Neural cell (in vitro differentiated cells): ENCODE data around the gene STXBP5. TPM values are rescaled to one million over a fixed set of nuclear protein-coding genes. Genes with fewer than 3 reads are reported as not detected.

Experiments
- H2AFZ ChIP-seq: fragments of 200-600, 300-800 bp; sonication (generic), shearing (Covaris generic); 2 replicates; pipeline ENCODE4 v1.6.0; 2014; ENCODE audit warnings: low read depth, mild to moderate bottlenecking, antibody characterized with exemption, low read length, moderate library complexity
- H3F3A ChIP-seq: fragments of 200-600 bp; shearing (Covaris generic); 2 replicates; pipeline ENCODE4 v1.6.1; 2016; ENCODE audit warnings: mild to moderate bottlenecking, moderate library complexity, mixed read lengths, antibody characterized with exemption, low read length; ENCODE audit not compliant: insufficient read depth, poor library complexity, severe bottlenecking
- H3K27ac ChIP-seq: fragments of 200-600, 300-800 bp; sonication (generic), shearing (Covaris generic); 2 replicates; pipeline ENCODE4 v1.5.1; 2014; ENCODE audit warnings: mild to moderate bottlenecking, low read length, moderate library complexity
- H3K27me3 ChIP-seq: fragments of 300-800, 200-600 bp; sonication (generic), shearing (Covaris generic); 2 replicates; pipeline ENCODE4 v1.6.0; 2014; ENCODE audit warnings: mild to moderate bottlenecking, low read depth, low read length, moderate library complexity; ENCODE audit not compliant: insufficient read depth
- H3K36me3 ChIP-seq: fragments of 300-800, 200-600 bp; sonication (generic), shearing (Covaris generic); 2 replicates; pipeline ENCODE4 v1.5.1; 2014; ENCODE audit warnings: mild to moderate bottlenecking, antibody characterized with exemption, low read length, moderate library complexity; ENCODE audit not compliant: insufficient read depth
- H3K4me2 ChIP-seq: fragments of 300-800, 200-600 bp; sonication (generic), shearing (Covaris generic); 2 replicates; pipeline ENCODE4 v1.6.0; 2014; ENCODE audit warnings: mild to moderate bottlenecking, low read length
- H3K4me3 ChIP-seq: fragments of 300-800, 200-600 bp; sonication (generic), shearing (Covaris generic); 2 replicates; pipeline ENCODE4 v1.5.1; 2014; ENCODE audit warnings: mild to moderate bottlenecking, low read length, moderate library complexity
- H3K79me2 ChIP-seq: fragments of 200-600 bp; shearing (Covaris generic); replicated peaks from 2 replicates; pipeline ENCODE4 v1.6.0; 2014; ENCODE audit warnings: mild to moderate bottlenecking, low read length, moderate library complexity; ENCODE audit not compliant: insufficient read depth
- H3K9ac ChIP-seq: fragments of 300-800, 200-600 bp; sonication (generic), shearing (Covaris generic); 2 replicates; pipeline ENCODE4 v1.6.1; 2016; ENCODE audit warnings: mild to moderate bottlenecking, low read length, mixed read lengths
- H3K9me2 ChIP-seq: fragments of 200-600 bp; shearing (Covaris generic); 2 replicates; pipeline ENCODE4 v1.6.1; 2016; ENCODE audit warnings: mild to moderate bottlenecking, low read length, mixed read lengths; ENCODE audit not compliant: insufficient read depth
- H3K9me3 ChIP-seq: fragments of 200-600, 300-800 bp; sonication (generic), shearing (Covaris generic); 2 replicates; pipeline ENCODE4 v1.6.1; 2016; ENCODE audit warnings: mild to moderate bottlenecking, mixed run types, low read length, moderate library complexity, mixed read lengths
- H4K20me1 ChIP-seq: fragments of 200-600 bp; shearing (Covaris generic); 2 replicates; pipeline ENCODE4 v1.6.1; 2016; ENCODE audit warnings: mild to moderate bottlenecking, mixed run types; ENCODE audit not compliant: insufficient read depth
- EP300 ChIP-seq: fragments of 450-650 bp; conservative IDR thresholded peaks from 2 replicates; pipeline ENCODE4 v1.6.1; 2014; ENCODE audit warnings: antibody characterized with exemption, mild to moderate bottlenecking, moderate library complexity; ENCODE audit not compliant: poor library complexity, severe bottlenecking
- EZH2 ChIP-seq: fragments of 200-600, 300-800 bp; shearing (Covaris generic), sonication (generic); IDR thresholded peaks from 2 replicates; pipeline ENCODE4 v1.6.1; 2014; ENCODE audit warnings: antibody characterized with exemption, low read length, borderline replicate concordance, mild to moderate bottlenecking; ENCODE audit not compliant: insufficient read depth, poor library complexity, severe bottlenecking
- MXI1 ChIP-seq: fragments of 450-650 bp; conservative IDR thresholded peaks from 2 replicates; pipeline ENCODE4 v1.6.1; 2014; ENCODE audit warnings: antibody characterized with exemption, mild to moderate bottlenecking; ENCODE audit not compliant: poor library complexity, severe bottlenecking
- POLR2AphosphoS5 ChIP-seq: IDR thresholded peaks from 2 replicates; pipeline ENCODE4 v1.6.1; 2012
- RAD21 ChIP-seq: fragments of 450-650 bp; conservative IDR thresholded peaks from 2 replicates; pipeline ENCODE4 v1.6.1; 2014; ENCODE audit warnings: antibody characterized with exemption, mild to moderate bottlenecking, moderate library complexity
- SMC3 ChIP-seq: fragments of 450-650 bp; conservative IDR thresholded peaks from 2 replicates; pipeline ENCODE4 v1.6.1; 2014; ENCODE audit warnings: antibody characterized with exemption, mild to moderate bottlenecking, moderate library complexity; ENCODE audit not compliant: poor library complexity
- TAF1 ChIP-seq: IDR thresholded peaks from 2 replicates; pipeline ENCODE4 v1.6.1; 2012; ENCODE audit warnings: low read depth
- polyA plus RNA-seq: library from polyadenylated mRNA; depleted of rRNA; stranded (reverse); fragments of >200 nt; gene quantifications from 2 replicates; pipeline ENCODE4 v1.2.3, GENCODE V29; 2014
- TF ChIP-seq, protein P1 (sequence below): IDR thresholded peaks from 2 replicates; pipeline ENCODE4 v1.6.1; 2012; ENCODE audit warnings: borderline replicate concordance
- TF ChIP-seq, protein P2 (sequence below): fragments of 450-650 bp; IDR thresholded peaks from 2 replicates; pipeline ENCODE4 v1.5.1; 2014; ENCODE audit warnings: antibody characterized with exemption, mild to moderate bottlenecking, moderate library complexity; ENCODE audit not compliant: poor library complexity, severe bottlenecking

STXBP5 gene
- polyA plus RNA-seq, 1 donor from 2014 or later, result 56.4 TPM

DNA sequence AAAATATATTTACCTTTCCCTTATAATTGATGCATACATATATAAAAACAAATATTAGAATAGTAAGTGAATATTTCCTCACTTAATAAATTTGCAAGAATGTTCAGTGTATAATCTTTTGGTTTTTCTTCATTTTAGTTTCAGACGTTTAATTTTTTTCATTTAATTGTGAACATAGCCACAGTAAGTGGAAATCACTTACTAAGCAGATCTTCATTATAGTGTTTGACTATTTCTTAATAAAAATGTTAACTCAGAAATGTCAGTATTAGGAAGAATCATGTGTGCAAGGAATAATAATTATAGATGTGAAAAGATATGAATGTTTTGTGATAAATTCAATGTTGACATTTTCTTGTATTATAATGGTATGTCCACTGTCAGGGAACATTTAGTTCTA, 27.4 kb downstream of the STXBP5 start:
- Histone ChIP-seq H3K36me3 (no peaks in the 10 kb centered on the region), H2AFZ (no peak overlapping the region), H4K20me1 (no peaks in the 10 kb centered on the region), H3K9ac (no peak overlapping the region), H3K4me3 (no peak overlapping the region), H3K27me3 (no peaks in the 10 kb centered on the region), H3K27ac (no peak overlapping the region), H3K9me2 (no peaks in the 10 kb centered on the region), H3K4me2 (no peak overlapping the region), H3F3A (no peaks in the 10 kb centered on the region), H3K9me3 (no peaks in the 10 kb centered on the region), H3K79me2 (peaks cover 8% of the 10 kb centered on the region)
- TF ChIP-seq, protein P1, sequence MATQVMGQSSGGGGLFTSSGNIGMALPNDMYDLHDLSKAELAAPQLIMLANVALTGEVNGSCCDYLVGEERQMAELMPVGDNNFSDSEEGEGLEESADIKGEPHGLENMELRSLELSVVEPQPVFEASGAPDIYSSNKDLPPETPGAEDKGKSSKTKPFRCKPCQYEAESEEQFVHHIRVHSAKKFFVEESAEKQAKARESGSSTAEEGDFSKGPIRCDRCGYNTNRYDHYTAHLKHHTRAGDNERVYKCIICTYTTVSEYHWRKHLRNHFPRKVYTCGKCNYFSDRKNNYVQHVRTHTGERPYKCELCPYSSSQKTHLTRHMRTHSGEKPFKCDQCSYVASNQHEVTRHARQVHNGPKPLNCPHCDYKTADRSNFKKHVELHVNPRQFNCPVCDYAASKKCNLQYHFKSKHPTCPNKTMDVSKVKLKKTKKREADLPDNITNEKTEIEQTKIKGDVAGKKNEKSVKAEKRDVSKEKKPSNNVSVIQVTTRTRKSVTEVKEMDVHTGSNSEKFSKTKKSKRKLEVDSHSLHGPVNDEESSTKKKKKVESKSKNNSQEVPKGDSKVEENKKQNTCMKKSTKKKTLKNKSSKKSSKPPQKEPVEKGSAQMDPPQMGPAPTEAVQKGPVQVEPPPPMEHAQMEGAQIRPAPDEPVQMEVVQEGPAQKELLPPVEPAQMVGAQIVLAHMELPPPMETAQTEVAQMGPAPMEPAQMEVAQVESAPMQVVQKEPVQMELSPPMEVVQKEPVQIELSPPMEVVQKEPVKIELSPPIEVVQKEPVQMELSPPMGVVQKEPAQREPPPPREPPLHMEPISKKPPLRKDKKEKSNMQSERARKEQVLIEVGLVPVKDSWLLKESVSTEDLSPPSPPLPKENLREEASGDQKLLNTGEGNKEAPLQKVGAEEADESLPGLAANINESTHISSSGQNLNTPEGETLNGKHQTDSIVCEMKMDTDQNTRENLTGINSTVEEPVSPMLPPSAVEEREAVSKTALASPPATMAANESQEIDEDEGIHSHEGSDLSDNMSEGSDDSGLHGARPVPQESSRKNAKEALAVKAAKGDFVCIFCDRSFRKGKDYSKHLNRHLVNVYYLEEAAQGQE, result no peak
- TF ChIP-seq SMC3, result no peak
- TF ChIP-seq POLR2AphosphoS5, result no peak
- TF ChIP-seq RAD21, result no peak
- no peak for TF ChIP-seq TAF1
- no peak for TF ChIP-seq EP300
- no peak for TF ChIP-seq EZH2
- TF ChIP-seq MXI1, result no peak
- TF ChIP-seq, protein P2, sequence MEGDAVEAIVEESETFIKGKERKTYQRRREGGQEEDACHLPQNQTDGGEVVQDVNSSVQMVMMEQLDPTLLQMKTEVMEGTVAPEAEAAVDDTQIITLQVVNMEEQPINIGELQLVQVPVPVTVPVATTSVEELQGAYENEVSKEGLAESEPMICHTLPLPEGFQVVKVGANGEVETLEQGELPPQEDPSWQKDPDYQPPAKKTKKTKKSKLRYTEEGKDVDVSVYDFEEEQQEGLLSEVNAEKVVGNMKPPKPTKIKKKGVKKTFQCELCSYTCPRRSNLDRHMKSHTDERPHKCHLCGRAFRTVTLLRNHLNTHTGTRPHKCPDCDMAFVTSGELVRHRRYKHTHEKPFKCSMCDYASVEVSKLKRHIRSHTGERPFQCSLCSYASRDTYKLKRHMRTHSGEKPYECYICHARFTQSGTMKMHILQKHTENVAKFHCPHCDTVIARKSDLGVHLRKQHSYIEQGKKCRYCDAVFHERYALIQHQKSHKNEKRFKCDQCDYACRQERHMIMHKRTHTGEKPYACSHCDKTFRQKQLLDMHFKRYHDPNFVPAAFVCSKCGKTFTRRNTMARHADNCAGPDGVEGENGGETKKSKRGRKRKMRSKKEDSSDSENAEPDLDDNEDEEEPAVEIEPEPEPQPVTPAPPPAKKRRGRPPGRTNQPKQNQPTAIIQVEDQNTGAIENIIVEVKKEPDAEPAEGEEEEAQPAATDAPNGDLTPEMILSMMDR, result no peak

DNA sequence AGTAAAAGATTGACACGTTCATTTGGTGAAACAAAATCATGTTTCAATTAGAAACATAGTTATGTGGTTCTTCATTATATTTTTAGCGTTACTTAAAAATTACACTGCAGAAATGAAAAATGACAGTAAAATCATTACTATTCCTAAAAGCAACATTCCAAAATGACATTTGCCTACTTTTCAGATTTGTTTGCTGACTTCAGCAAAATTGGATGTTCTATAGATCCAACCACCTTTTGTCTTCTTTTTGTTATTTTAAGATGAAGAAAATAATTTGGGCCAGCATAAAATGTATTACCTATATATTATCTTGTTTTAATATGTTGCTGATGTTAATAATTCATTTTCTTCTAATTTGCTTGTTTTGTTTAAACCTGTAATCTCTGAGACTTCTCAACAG, 30.5 kb downstream of the STXBP5 start:
- TF ChIP-seq RAD21, result no peak
- TF ChIP-seq, protein P2, result no peak
- no peak for TF ChIP-seq POLR2AphosphoS5
- TF ChIP-seq, protein P1, result no peak
- TF ChIP-seq TAF1, result no peak
- no peak for TF ChIP-seq EP300
- no peak for TF ChIP-seq SMC3
- TF ChIP-seq EZH2, result no peak
- TF ChIP-seq MXI1, result no peak

More for the DNA sequence above, 30.5 kb downstream of the STXBP5 start:
- Histone ChIP-seq H3K27ac (no peak overlapping the region), H3K4me3 (no peak overlapping the region), H3K36me3 (peaks cover 8% of the 10 kb centered on the region), H3K9ac (no peak overlapping the region), H4K20me1 (no peaks in the 10 kb centered on the region), H3K9me2 (no peaks in the 10 kb centered on the region), H2AFZ (no peak overlapping the region), H3K4me2 (no peak overlapping the region), H3K9me3 (no peaks in the 10 kb centered on the region), H3K79me2 (peaks cover 5% of the 10 kb centered on the region), H3F3A (no peaks in the 10 kb centered on the region), H3K27me3 (no peaks in the 10 kb centered on the region)
